GM12878 (cell line): ENCODE results near the gene PRMT7. TPM values are rescaled to one million over a fixed set of nuclear protein-coding genes. Genes with fewer than 3 reads are reported as not detected.

Experiments used
- BHLHE40 ChIP-seq, 2 experiments: fragments of 450-650 bp in 1 of 2; IDR thresholded peaks; 2 replicates each; pipeline ENCODE4 v1.6.1; 2011 to 2017; ENCODE audit warnings: low read depth in 2 of 2, borderline replicate concordance in 1 of 2, improper control_type of control experiment in 1 of 2, low read length in 1 of 2, mild to moderate bottlenecking in 1 of 2
- CEBPB ChIP-seq, 2 experiments: fragments of 150-350 bp in 1 of 2; IDR thresholded peaks; 2 replicates each; pipeline ENCODE4 v1.6.1; 2012 to 2014; ENCODE audit warnings: low read depth in 2 of 2, low read length in 2 of 2, borderline replicate concordance in 1 of 2, inconsistent platforms in 1 of 2
- EED ChIP-seq: sonication (generic); IDR thresholded peaks from 2 replicates; pipeline ENCODE4 v1.6.1; 2016; ENCODE audit warnings: antibody characterized with exemption, low read depth
- EGR1 ChIP-seq, 2 experiments: IDR thresholded peaks; 1 replicate in 1 of 2; 2 replicates in 1 of 2; pipeline ENCODE4 v1.6.1; 2011 to 2012; ENCODE audit warnings: low read depth in 2 of 2, low read length in 2 of 2, borderline replicate concordance in 1 of 2, mild to moderate bottlenecking in 1 of 2, moderate library complexity in 1 of 2
- EZH2 ChIP-seq: IDR thresholded peaks from 2 replicates; pipeline ENCODE4 v1.6.1; 2012; ENCODE audit warnings: low read depth, mild to moderate bottlenecking, control low read depth, inconsistent platforms, low read length, borderline replicate concordance; ENCODE audit not compliant: control insufficient read depth
- FOS ChIP-seq: IDR thresholded peaks from 3 replicates; pipeline ENCODE4 v1.6.1; 2011; ENCODE audit warnings: borderline replicate concordance; ENCODE audit not compliant: insufficient read length; ENCODE audit errors: extremely low read depth
- HDAC6 ChIP-seq: fragments of 200-600 bp; sonication (generic); IDR thresholded peaks from one replicate; pipeline ENCODE4 v1.8.0; 2017; ENCODE audit warnings: antibody characterized with exemption; ENCODE audit not compliant: unreplicated experiment
- IRF4 ChIP-seq: IDR thresholded peaks from 2 replicates; pipeline ENCODE4 v1.6.1; 2011; ENCODE audit warnings: low read depth, low read length
- KAT2A ChIP-seq: conservative IDR thresholded peaks from 2 replicates; pipeline ENCODE4 v1.6.1; 2011; ENCODE audit warnings: low read depth, low read length; ENCODE audit not compliant: control insufficient read depth
- KLF5 ChIP-seq: fragments of 450-650 bp; IDR thresholded peaks from 2 replicates; pipeline ENCODE4 v1.6.1; 2014; ENCODE audit warnings: mild to moderate bottlenecking; ENCODE audit not compliant: partially characterized antibody
- MEF2B ChIP-seq: fragments of 450-650 bp; IDR thresholded peaks from 2 replicates; pipeline ENCODE4 v1.6.1; 2018; ENCODE audit warnings: mild to moderate bottlenecking, moderate library complexity; ENCODE audit not compliant: partially characterized antibody, poor library complexity, severe bottlenecking
- NFIC ChIP-seq: IDR thresholded peaks from 2 replicates; pipeline ENCODE4 v1.6.1; 2012; ENCODE audit warnings: low read depth, mild to moderate bottlenecking, inconsistent platforms, low read length, moderate library complexity
- NR2F1 ChIP-seq: fragments of 450-650 bp; conservative IDR thresholded peaks from 2 replicates; pipeline ENCODE4 v1.6.1; 2017; ENCODE audit warnings: mild to moderate bottlenecking
- POLR2AphosphoS2 ChIP-seq: IDR thresholded peaks from 2 replicates; pipeline ENCODE4 v1.6.1; 2011; ENCODE audit warnings: low read depth, mild to moderate bottlenecking, low read length, improper control_type of control experiment, moderate library complexity
- RAD51 ChIP-seq: fragments of 450-650 bp; IDR thresholded peaks from 2 replicates; pipeline ENCODE4 v1.6.1; 2016; ENCODE audit warnings: moderate library complexity, mild to moderate bottlenecking, inconsistent platforms
- SMARCA5 ChIP-seq: fragments of 450-650 bp; IDR thresholded peaks from 2 replicates; pipeline ENCODE4 v1.6.1; 2017; ENCODE audit warnings: mild to moderate bottlenecking
- ZNF622 ChIP-seq: fragments of 450-650 bp; IDR thresholded peaks from 2 replicates; pipeline ENCODE4 v1.6.1; 2017; ENCODE audit warnings: mild to moderate bottlenecking, inconsistent platforms
- ZSCAN29 ChIP-seq: fragments of 450-650 bp; IDR thresholded peaks from 2 replicates; pipeline ENCODE4 v1.6.1; 2017; ENCODE audit warnings: mild to moderate bottlenecking, moderate library complexity
- polyA plus RNA-seq, 11 experiments: library from polyadenylated mRNA; depleted of rRNA in 4 of 11; unstranded in 6 of 11; stranded (reverse) in 5 of 11; fragments of >200 nt; fragmentation: Nextera tagmentation in 4 of 11; fragmentation: Illumina TruSeq in 1 of 11; extraction: Ambion mirVana in 4 of 11; extraction: Trizol in 1 of 11; gene quantifications; 1 replicate in 1 of 11; 2 replicates in 10 of 11; pipeline versions ENCODE4 v1.2.1 to v1.2.3, GENCODE V29; 2011 to 2016; ENCODE audit warnings: inconsistent platforms in 2 of 11, missing spikeins in 2 of 11, low read depth in 1 of 11
- total RNA-seq, 4 experiments: library from RNA; depleted of rRNA in 3 of 4; stranded (reverse); fragments of >200 nt in 3 of 4; fragmentation: Illumina TruSeq in 1 of 4; extraction: Trizol in 1 of 4; gene quantifications; 2 replicates each; pipeline versions ENCODE4 v1.2.1 to v1.2.3, GENCODE V29; 2013 to 2021
- TF ChIP-seq, protein P1 (sequence below): fragments of 450-650 bp; IDR thresholded peaks from 2 replicates; pipeline ENCODE4 v1.6.1; 2016; ENCODE audit warnings: mild to moderate bottlenecking, moderate library complexity, borderline replicate concordance
- TF ChIP-seq, protein P2 (sequence below): fragments of 450-650 bp; IDR thresholded peaks from 2 replicates; pipeline ENCODE4 v1.6.1; 2017; ENCODE audit warnings: mild to moderate bottlenecking, moderate library complexity
- TF ChIP-seq, protein P3 (sequence below): IDR thresholded peaks from 2 replicates; pipeline ENCODE4 v1.6.1; 2012; ENCODE audit warnings: low read depth, low read length, improper control_type of control experiment

The PRMT7 gene
- total and polyA plus RNA-seq, 10 of the 15 experiments (the other 5 are each of a cell fraction or from before 2014, with no cell fraction given) = 5.1 to 56.1 (median 42.0) TPM

DNA sequence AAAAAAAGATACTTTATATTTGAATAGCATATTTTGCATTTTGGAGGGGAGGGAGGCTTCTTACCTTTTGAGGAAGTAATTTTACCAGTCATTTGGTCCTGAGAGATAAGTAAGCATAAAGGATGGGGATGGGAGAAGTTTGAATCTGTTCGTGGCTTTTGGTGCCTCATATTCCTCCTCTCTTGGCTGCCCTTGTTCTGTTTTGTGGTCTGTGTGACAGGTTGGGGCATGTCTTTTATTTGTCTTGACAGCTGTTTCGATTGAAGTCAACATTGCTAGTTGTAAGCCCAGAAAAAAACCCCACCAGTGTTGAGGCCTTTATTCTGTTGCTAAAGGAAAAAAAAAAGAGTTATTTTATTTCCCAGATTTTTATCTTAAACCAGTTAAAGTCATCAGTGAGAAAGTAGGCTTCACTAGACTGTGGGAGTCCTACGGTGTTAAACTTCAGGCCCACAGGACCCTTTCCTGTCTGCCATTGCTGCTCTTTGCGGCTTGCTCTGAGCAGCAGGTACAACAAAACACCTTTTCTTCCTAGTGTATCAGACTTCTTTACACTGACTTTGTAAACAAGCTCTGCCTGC, 35.1 kb upstream of the PRMT7 start (continued):
- TF ChIP-seq SMARCA5 = no peak
- TF ChIP-seq RAD51 = 0 out of 2 replicates have a peak, but pooled peaks have one; percentile 18
- no peak for TF ChIP-seq ZNF622
- TF ChIP-seq EGR1 (IDR thresholded peaks at IDR 0.05; ENCODE audit: borderline replicate concordance in 1 of 2, low read depth in 2 of 2, low read length in 2 of 2) = no peak
- TF ChIP-seq, protein P1, sequence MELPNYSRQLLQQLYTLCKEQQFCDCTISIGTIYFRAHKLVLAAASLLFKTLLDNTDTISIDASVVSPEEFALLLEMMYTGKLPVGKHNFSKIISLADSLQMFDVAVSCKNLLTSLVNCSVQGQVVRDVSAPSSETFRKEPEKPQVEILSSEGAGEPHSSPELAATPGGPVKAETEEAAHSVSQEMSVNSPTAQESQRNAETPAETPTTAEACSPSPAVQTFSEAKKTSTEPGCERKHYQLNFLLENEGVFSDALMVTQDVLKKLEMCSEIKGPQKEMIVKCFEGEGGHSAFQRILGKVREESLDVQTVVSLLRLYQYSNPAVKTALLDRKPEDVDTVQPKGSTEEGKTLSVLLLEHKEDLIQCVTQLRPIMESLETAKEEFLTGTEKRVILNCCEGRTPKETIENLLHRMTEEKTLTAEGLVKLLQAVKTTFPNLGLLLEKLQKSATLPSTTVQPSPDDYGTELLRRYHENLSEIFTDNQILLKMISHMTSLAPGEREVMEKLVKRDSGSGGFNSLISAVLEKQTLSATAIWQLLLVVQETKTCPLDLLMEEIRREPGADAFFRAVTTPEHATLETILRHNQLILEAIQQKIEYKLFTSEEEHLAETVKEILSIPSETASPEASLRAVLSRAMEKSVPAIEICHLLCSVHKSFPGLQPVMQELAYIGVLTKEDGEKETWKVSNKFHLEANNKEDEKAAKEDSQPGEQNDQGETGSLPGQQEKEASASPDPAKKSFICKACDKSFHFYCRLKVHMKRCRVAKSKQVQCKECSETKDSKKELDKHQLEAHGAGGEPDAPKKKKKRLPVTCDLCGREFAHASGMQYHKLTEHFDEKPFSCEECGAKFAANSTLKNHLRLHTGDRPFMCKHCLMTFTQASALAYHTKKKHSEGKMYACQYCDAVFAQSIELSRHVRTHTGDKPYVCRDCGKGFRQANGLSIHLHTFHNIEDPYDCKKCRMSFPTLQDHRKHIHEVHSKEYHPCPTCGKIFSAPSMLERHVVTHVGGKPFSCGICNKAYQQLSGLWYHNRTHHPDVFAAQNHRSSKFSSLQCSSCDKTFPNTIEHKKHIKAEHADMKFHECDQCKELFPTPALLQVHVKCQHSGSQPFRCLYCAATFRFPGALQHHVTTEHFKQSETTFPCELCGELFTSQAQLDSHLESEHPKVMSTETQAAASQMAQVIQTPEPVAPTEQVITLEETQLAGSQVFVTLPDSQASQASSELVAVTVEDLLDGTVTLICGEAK = no peak; the same call in 1 of the 2 replicates
- no peak for TF ChIP-seq FOS
- TF ChIP-seq NR2F1 = no peak; the same call in 1 of the 2 replicates
- TF ChIP-seq EED = peak; percentile 80
- TF ChIP-seq ZSCAN29 = no peak
- TF ChIP-seq BHLHE40 (IDR thresholded peaks at IDR 0.05; ENCODE audit: borderline replicate concordance in 1 of 2, low read depth in 2 of 2, low read length in 1 of 2) = no peak
- TF ChIP-seq POLR2AphosphoS2 = no peak
- TF ChIP-seq, protein P2, sequence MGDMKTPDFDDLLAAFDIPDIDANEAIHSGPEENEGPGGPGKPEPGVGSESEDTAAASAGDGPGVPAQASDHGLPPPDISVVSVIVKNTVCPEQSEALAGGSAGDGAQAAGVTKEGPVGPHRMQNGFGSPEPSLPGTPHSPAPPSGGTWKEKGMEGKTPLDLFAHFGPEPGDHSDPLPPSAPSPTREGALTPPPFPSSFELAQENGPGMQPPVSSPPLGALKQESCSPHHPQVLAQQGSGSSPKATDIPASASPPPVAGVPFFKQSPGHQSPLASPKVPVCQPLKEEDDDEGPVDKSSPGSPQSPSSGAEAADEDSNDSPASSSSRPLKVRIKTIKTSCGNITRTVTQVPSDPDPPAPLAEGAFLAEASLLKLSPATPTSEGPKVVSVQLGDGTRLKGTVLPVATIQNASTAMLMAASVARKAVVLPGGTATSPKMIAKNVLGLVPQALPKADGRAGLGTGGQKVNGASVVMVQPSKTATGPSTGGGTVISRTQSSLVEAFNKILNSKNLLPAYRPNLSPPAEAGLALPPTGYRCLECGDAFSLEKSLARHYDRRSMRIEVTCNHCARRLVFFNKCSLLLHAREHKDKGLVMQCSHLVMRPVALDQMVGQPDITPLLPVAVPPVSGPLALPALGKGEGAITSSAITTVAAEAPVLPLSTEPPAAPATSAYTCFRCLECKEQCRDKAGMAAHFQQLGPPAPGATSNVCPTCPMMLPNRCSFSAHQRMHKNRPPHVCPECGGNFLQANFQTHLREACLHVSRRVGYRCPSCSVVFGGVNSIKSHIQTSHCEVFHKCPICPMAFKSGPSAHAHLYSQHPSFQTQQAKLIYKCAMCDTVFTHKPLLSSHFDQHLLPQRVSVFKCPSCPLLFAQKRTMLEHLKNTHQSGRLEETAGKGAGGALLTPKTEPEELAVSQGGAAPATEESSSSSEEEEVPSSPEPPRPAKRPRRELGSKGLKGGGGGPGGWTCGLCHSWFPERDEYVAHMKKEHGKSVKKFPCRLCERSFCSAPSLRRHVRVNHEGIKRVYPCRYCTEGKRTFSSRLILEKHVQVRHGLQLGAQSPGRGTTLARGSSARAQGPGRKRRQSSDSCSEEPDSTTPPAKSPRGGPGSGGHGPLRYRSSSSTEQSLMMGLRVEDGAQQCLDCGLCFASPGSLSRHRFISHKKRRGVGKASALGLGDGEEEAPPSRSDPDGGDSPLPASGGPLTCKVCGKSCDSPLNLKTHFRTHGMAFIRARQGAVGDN = peak; percentile 77
- TF ChIP-seq HDAC6 = no peak
- no peak for TF ChIP-seq CEBPB (IDR thresholded peaks at IDR 0.05; ENCODE audit: borderline replicate concordance in 1 of 2, low read depth in 2 of 2, low read length in 2 of 2)
- 0 out of 2 replicates have a peak, but pooled peaks have one; percentile 36 for TF ChIP-seq IRF4
- TF ChIP-seq KLF5 = no peak
- TF ChIP-seq NFIC = peak; percentile 89
- TF ChIP-seq MEF2B = peak; percentile 15
- TF ChIP-seq, protein P3, sequence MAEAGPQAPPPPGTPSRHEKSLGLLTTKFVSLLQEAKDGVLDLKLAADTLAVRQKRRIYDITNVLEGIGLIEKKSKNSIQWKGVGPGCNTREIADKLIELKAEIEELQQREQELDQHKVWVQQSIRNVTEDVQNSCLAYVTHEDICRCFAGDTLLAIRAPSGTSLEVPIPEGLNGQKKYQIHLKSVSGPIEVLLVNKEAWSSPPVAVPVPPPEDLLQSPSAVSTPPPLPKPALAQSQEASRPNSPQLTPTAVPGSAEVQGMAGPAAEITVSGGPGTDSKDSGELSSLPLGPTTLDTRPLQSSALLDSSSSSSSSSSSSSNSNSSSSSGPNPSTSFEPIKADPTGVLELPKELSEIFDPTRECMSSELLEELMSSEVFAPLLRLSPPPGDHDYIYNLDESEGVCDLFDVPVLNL = no peak
- no peak for TF ChIP-seq EZH2
- TF ChIP-seq KAT2A = no peak
